HEK293T (cell line): ENCODE data around the gene DBH.

Experiments used
- CTCF ChIA-PET: fragments of 350-600 bp; formaldehyde crosslinking; extraction: SDS; loops from one replicate; lab custom pipeline; 2021; ENCODE audit warnings: antibody characterized with exemption, inconsistent platforms; lab: Yijun Ruan, JAX
- POLR2A ChIA-PET: fragments of 350-600 bp; formaldehyde crosslinking; extraction: SDS; loops from one replicate; lab custom pipeline; 2020; ENCODE audit warnings: antibody characterized with exemption, inconsistent platforms; lab: Yijun Ruan, JAX
- DNase-seq: peaks from one replicate; pipeline ENCODE4 v3.0.0; 2012; ENCODE audit warnings: mixed read lengths; ENCODE audit errors: extremely low spot score
- ARNT ChIP-seq: fragments of 450-650 bp; IDR thresholded peaks from 2 replicates; pipeline ENCODE4 v1.6.1; 2017; ENCODE audit warnings: mild to moderate bottlenecking
- BHLHE40 ChIP-seq: fragments of 450-650 bp; IDR thresholded peaks from 2 replicates; pipeline ENCODE4 v1.6.1; 2016; ENCODE audit warnings: mild to moderate bottlenecking, moderate library complexity, borderline replicate concordance
- CTBP1 ChIP-seq: fragments of 450-650 bp; IDR thresholded peaks from 2 replicates; pipeline ENCODE4 v1.6.1; 2016; ENCODE audit warnings: borderline replicate concordance
- ELF4 ChIP-seq: fragments of 450-650 bp; IDR thresholded peaks from 2 replicates; pipeline ENCODE4 v1.6.1; 2017; ENCODE audit warnings: antibody characterized with exemption
- FOXA1 ChIP-seq: fragments of 450-650 bp; IDR thresholded peaks from 2 replicates; pipeline ENCODE4 v1.6.1; 2016; ENCODE audit warnings: mild to moderate bottlenecking
- FOXK2 ChIP-seq: fragments of 450-650 bp; IDR thresholded peaks from 2 replicates; pipeline ENCODE4 v1.6.1; 2016; ENCODE audit warnings: mild to moderate bottlenecking
- FOXM1 ChIP-seq: fragments of 450-650 bp; IDR thresholded peaks from 2 replicates; pipeline ENCODE4 v1.6.1; 2017; ENCODE audit warnings: mild to moderate bottlenecking, borderline replicate concordance
- HDGF ChIP-seq: fragments of 450-650 bp; IDR thresholded peaks from 2 replicates; pipeline ENCODE4 v1.6.1; 2017; ENCODE audit warnings: antibody characterized with exemption, borderline replicate concordance
- L3MBTL2 ChIP-seq: fragments of 450-650 bp; conservative IDR thresholded peaks from 2 replicates; pipeline ENCODE4 v1.6.1; 2016; ENCODE audit warnings: mild to moderate bottlenecking
- LEF1 ChIP-seq: fragments of 450-650 bp; IDR thresholded peaks from 2 replicates; pipeline ENCODE4 v1.6.1; 2017; ENCODE audit warnings: mild to moderate bottlenecking, borderline replicate concordance
- NFRKB ChIP-seq: fragments of 450-650 bp; IDR thresholded peaks from 2 replicates; pipeline ENCODE4 v1.6.1; 2016; ENCODE audit warnings: mild to moderate bottlenecking, moderate library complexity
- SP1 ChIP-seq: fragments of 450-650 bp; IDR thresholded peaks from 2 replicates; pipeline ENCODE4 v1.6.1; 2017
- SUZ12 ChIP-seq: fragments of 450-650 bp; IDR thresholded peaks from 2 replicates; pipeline ENCODE4 v1.6.1; 2016; ENCODE audit warnings: mild to moderate bottlenecking
- TARDBP ChIP-seq: fragments of 450-650 bp; IDR thresholded peaks from 2 replicates; pipeline ENCODE4 v1.6.1; 2016
- ZNF384 ChIP-seq: fragments of 450-650 bp; IDR thresholded peaks from 2 replicates; pipeline ENCODE4 v1.6.1; 2016
- TF ChIP-seq, protein P1 (sequence below): fragments of 450-650 bp; IDR thresholded peaks from 2 replicates; pipeline ENCODE4 v1.6.1; 2016

Gene DBH

GRCh38 chr9:133683586-133684120 is 47.5 kb downstream of the DBH start:
- no peak for TF ChIP-seq SP1
- TF ChIP-seq FOXM1, result no peak
- no peak for TF ChIP-seq ZNF384
- TF ChIP-seq L3MBTL2, result no peak
- TF ChIP-seq LEF1, result no peak
- no peak for TF ChIP-seq FOXA1
- TF ChIP-seq NFRKB, result no peak
- TF ChIP-seq ELF4, result no peak
- no peak for TF ChIP-seq SUZ12
- no peak for TF ChIP-seq BHLHE40
- no peak for TF ChIP-seq ARNT
- TF ChIP-seq HDGF, result no peak
- TF ChIP-seq FOXK2, result no peak
- TF ChIP-seq, protein P1, sequence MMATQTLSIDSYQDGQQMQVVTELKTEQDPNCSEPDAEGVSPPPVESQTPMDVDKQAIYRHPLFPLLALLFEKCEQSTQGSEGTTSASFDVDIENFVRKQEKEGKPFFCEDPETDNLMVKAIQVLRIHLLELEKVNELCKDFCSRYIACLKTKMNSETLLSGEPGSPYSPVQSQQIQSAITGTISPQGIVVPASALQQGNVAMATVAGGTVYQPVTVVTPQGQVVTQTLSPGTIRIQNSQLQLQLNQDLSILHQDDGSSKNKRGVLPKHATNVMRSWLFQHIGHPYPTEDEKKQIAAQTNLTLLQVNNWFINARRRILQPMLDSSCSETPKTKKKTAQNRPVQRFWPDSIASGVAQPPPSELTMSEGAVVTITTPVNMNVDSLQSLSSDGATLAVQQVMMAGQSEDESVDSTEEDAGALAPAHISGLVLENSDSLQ, result no peak
- no peak for TF ChIP-seq TARDBP
- TF ChIP-seq CTBP1, result no peak
- POLR2A ChIA-PET, result no interaction called here
- CTCF ChIA-PET, result no interaction called here
- no peak for DNase-seq

DNA sequence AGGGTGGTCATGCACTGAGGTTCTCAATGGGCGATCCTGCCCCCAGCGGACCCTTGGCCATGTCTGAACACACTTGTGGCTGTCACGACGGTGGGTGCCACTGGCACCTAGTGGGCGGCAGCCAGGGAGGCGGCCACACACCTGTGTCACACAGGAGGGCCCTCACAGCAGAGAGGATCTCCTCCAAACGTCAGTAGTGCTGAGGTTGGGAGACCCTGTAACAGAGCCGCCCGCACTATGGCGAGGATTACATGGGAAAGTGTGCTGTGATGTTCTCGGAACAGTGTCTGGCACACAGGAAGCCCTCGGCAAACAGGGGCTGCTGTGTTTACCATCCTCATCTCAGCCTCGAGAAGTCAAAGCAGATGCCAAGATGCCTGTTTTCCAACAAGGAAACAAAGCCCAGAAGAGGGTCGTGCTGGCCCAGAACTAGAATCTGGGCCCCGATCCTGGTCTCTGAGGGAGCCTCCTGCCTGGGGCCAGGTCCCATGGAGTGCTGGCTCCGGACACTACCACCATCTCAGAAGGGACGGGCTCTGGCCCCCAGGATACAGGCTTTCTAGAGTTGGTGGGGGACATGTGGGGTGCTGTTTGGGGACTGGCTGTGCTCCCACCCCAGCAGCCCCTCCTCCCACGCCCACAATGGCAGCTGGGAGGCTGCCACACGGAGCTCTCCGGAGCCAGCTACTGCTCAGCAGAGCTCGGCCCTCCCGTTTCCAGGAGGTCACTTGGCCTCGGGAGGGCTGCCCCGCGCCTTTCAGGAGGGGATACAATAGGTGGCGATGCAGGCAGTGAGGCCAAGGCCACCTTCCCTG is 48.2 kb downstream of the DBH start:
- TF ChIP-seq L3MBTL2 (no peak), ARNT (no peak), LEF1 (no peak), BHLHE40 (no peak), NFRKB (no peak), FOXA1 (no peak), HDGF (no peak), FOXM1 (no peak), CTBP1 (no peak), SUZ12 (no peak), ELF4 (no peak), TARDBP (no peak), FOXK2 (no peak), SP1 (no peak)
- TF ChIP-seq, protein P1, result no peak
- no peak for DNase-seq
- ChIA-PET POLR2A (no interaction called here), CTCF (no interaction called here)

- no peak for DNase-seq
- POLR2A ChIA-PET, result no interaction called here
- CTCF ChIA-PET, result interaction anchor here (0.5 kb wide), 1 partner anchor 81 kb away, joined by 3 read pairs; no protein-coding TSS in a partner anchor
- no peak for TF ChIP-seq SP1
- TF ChIP-seq NFRKB, result no peak
- TF ChIP-seq HDGF, result no peak
- no peak for TF ChIP-seq FOXK2
- TF ChIP-seq FOXA1, result no peak
Measured at GRCh38 chr9:133684936-133685361, 48.8 kb downstream of the DBH start.

DNA sequence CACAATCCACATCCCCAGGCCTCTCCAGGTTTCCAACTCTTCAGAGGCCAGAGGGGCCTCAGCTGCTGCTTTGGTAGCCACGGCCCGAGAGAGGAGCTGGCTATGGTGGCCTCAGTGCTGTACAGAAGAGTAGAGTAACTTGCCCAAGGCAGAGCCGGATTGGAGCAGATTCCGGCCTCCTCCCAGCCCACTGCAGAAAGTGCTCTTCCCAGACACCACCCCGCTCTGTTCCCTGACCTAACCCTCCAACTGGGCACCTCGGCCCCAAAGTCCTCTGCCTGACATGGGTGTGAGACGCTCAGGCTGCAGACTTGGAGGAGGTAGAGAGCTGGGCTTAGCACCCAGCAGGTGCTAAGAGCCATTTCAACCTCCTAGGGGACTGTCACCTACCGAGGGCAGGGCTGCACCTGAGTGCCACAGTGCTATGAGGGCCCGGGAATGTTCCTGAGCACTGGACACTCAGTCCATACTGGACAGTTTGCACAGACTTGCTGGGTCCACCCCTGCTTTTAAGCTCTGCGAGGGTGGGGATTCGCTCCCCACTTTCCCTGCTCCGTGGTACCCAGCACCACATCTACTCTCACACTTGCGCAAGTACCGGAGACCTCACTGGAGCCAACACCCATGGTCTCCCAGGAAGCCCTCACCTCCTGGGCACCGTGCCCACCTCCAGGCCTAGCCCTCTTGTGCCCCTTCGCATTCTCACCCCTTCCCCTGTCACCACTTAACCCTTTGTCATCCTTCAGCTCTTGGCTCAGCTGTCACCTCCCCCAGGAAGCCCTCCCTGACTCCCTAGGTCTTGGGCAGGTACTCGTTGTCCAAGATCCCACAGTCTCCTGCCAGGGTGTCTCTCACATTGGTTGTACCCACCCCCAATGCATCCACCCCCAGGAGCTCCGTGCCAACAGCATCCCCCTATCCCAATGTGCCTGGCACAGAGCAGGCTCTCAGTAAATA is 49.8 kb downstream of the DBH start:
- DNase-seq, result no peak
- ChIA-PET CTCF (no interaction called here), POLR2A (no interaction called here)
- no peak for TF ChIP-seq NFRKB
- TF ChIP-seq FOXK2, result no peak

GRCh38 chr9:133686642-133687575 is 50.7 kb downstream of the DBH start:
- POLR2A ChIA-PET, result no interaction called here

More at GRCh38 chr9:133686642-133687575, 50.7 kb downstream of the DBH start:
- TF ChIP-seq ELF4, result no peak
- no peak for TF ChIP-seq ARNT
- TF ChIP-seq HDGF, result no peak
- no peak for TF ChIP-seq NFRKB
- TF ChIP-seq ZNF384, result no peak
- no peak for TF ChIP-seq SUZ12
- no peak for TF ChIP-seq FOXK2
- no peak for DNase-seq
- CTCF ChIA-PET, result no interaction called here
